ENCODE data around the gene EPYC.

- no peak for TF ChIP-seq CTCF (conservative IDR thresholded peaks at IDR 0.05; ENCODE audit: low read length)
- no peak for TF ChIP-seq EZH2phosphoT487 (IDR thresholded peaks at IDR 0.05; ENCODE audit: borderline replicate concordance, low read depth, low read length)
Measured at GRCh38 chr12:90972226-90972625, 32.5 kb downstream of the EPYC start.

Data from OCI-LY7 (cell line).